Fibroblast of villous mesenchyme (primary cell): ENCODE measurements around the gene POLR2C. TPM values are rescaled to one million over a fixed set of nuclear protein-coding genes. Genes with fewer than 3 reads are reported as not detected.
A peak's percentile ranks its signal among the peaks of the same experiment; 100 is the strongest.

Experiments
- DNase-seq: peaks from one replicate; pipeline ENCODE4 v3.0.0-alpha.2; 2010; ENCODE audit warnings: low read depth
- H3K4me3 ChIP-seq: 2 replicates; pipeline ENCODE4 v1.5.1; 2011; ENCODE audit warnings: low read depth, mild to moderate bottlenecking, low read length
- total RNA-seq: library from RNA; depleted of rRNA; stranded (reverse); fragments of >200 nt; gene quantifications from 2 replicates; pipeline ENCODE4 v1.2.3, GENCODE V29; 2012
- TF ChIP-seq, protein P1 (sequence below): IDR thresholded peaks from 2 replicates; pipeline ENCODE4 v1.5.1; 2012; ENCODE audit warnings: low read depth, mild to moderate bottlenecking, low read length; ENCODE audit not compliant: insufficient read depth

The POLR2C gene
- total RNA-seq, 1 donor: 128 TPM

DNA sequence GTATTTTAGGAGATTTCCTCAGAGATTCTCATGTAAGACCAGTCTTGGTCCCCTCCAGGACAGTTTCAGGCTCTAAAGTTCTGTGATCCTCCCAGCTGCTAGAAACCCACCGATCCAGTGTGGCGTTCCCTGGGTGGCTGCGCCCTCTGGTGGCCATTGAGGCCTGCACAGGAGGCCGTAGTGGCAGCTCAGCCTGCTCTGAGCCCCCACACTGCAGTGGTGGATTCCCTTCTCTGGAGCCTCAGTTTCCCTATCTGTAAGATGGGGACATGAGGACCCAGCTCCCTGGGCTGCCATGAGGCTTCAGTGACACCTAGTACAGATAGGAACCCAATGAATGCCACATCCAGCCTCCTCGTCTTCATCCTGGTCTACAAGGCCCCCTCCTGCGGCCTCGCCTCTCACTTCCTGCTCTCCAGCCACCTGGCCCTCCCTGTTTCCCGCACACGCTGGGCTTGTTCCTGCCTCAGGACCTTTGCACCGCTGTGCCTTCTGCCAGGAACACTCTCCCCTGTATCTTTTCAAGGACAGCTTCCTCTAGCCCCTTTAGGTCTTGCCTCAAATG lies 57.4 kb downstream of the POLR2C start:
- peak; percentile 66 for DNase-seq
- H3K4me3 ChIP-seq: no peak overlapping the region
- TF ChIP-seq, protein P1, sequence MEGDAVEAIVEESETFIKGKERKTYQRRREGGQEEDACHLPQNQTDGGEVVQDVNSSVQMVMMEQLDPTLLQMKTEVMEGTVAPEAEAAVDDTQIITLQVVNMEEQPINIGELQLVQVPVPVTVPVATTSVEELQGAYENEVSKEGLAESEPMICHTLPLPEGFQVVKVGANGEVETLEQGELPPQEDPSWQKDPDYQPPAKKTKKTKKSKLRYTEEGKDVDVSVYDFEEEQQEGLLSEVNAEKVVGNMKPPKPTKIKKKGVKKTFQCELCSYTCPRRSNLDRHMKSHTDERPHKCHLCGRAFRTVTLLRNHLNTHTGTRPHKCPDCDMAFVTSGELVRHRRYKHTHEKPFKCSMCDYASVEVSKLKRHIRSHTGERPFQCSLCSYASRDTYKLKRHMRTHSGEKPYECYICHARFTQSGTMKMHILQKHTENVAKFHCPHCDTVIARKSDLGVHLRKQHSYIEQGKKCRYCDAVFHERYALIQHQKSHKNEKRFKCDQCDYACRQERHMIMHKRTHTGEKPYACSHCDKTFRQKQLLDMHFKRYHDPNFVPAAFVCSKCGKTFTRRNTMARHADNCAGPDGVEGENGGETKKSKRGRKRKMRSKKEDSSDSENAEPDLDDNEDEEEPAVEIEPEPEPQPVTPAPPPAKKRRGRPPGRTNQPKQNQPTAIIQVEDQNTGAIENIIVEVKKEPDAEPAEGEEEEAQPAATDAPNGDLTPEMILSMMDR: peak; percentile 97

Other genes starting within 250 kb of the POLR2C start
- 91.2 and 134 TPM in 2 replicates for gene ARL2BP, start 217.4 kb upstream of the POLR2C start, total RNA-seq
- under 0.01 TPM in 1 of 2 replicates, not detected in the other for gene PLLP, start 178.0 kb upstream of the POLR2C start, total RNA-seq
- gene CCL22, start 103.9 kb upstream of the POLR2C start, total RNA-seq: not detected in 2 replicates
- 0.32 TPM in 1 of 2 replicates, not detected in the other for gene CX3CL1, start 90.2 kb upstream of the POLR2C start, total RNA-seq
- gene CCL17, start 57.9 kb upstream of the POLR2C start, total RNA-seq: not detected in 2 replicates
- 58.6 and 62.6 TPM in 2 replicates for gene CIAPIN1, start 15.3 kb upstream of the POLR2C start, total RNA-seq
- 31.2 and 44.5 TPM in 2 replicates for gene COQ9, start 15.2 kb upstream of the POLR2C start, total RNA-seq
- gene DOK4, start 23.8 kb downstream of the POLR2C start, total RNA-seq: 34.5 and 40.2 TPM in 2 replicates
- 11.6 and 15.1 TPM in 2 replicates for gene CCDC102A, start 73.9 kb downstream of the POLR2C start, total RNA-seq
- not detected in 2 replicates for gene ADGRG5, start 80.0 kb downstream of the POLR2C start, total RNA-seq
- gene ADGRG1, start 166.0 kb downstream of the POLR2C start, total RNA-seq: 0.97 and 1.3 TPM in 2 replicates
- not detected in 2 replicates for gene ADGRG3, start 205.6 kb downstream of the POLR2C start, total RNA-seq
- not detected in 2 replicates for gene DRC7, start 232.1 kb downstream of the POLR2C start, total RNA-seq